SU-DHL-6 (cell line): ENCODE results near the gene CHST2.
"Not testable (repeated sequence)": the region's sequence is repeated elsewhere in the genome, so short reads cannot be mapped to it uniquely, and the experiment has no call there.

Experiments
- CTCF ChIP-seq: fragments of 200-600 bp; sonication (generic); IDR thresholded peaks from one replicate; pipeline ENCODE4 v1.5.1; 2017; ENCODE audit warnings: antibody characterized with exemption, mild to moderate bottlenecking, low read length, moderate library complexity; ENCODE audit not compliant: insufficient read depth, poor library complexity, severe bottlenecking
- EZH2phosphoT487 ChIP-seq: fragments of 200-600 bp; sonication (generic), shearing (Covaris generic); conservative IDR thresholded peaks from 2 replicates; pipeline ENCODE4 v1.6.1; 2018; ENCODE audit warnings: mild to moderate bottlenecking, antibody characterized with exemption, low read length, moderate library complexity, mixed read lengths

- TF ChIP-seq CTCF, EZH2phosphoT487: not testable (repeated sequence)
Measured at GRCh38 chr3:143073541-143073940, 46.0 kb upstream of the CHST2 start.
